Gastrocnemius medialis (tissue), 4 donors: ENCODE results near the gene DENND6A. TPM values are rescaled to one million over a fixed set of nuclear protein-coding genes. Genes with fewer than 3 reads are reported as not detected.

Source experiments
- ATAC-seq, 2 donors: fragments of 150-250 bp; one replicate each; pipeline ENCODE4 v1.9.1; 2016
- DNase-seq, 2 donors: peaks; one replicate each; pipeline ENCODE4 v3.0.0-alpha.2; 2019
- H3K27ac ChIP-seq, 4 donors: fragments of 200-600 bp; sonication (generic); 1 replicate in 1 of 4; 2 replicates in 3 of 4; pipeline ENCODE4 v1.5.1; 2016 to 2018; ENCODE audit warnings: mild to moderate bottlenecking in 2 of 4, moderate library complexity in 1 of 4
- H3K27me3 ChIP-seq, 3 donors: fragments of 200-600 bp; sonication (generic) in 2 of 3; 1 replicate in 1 of 3; 2 replicates in 2 of 3; pipeline versions ENCODE4 v1.5.1 to v1.6.0; 2016 to 2019; ENCODE audit warnings: mild to moderate bottlenecking in 1 of 3, moderate library complexity in 1 of 3
- H3K36me3 ChIP-seq, 2 donors: fragments of 200-600 bp; sonication (generic) in 1 of 2; one replicate each; pipeline ENCODE4 v1.5.1; 2017 to 2018
- H3K4me1 ChIP-seq, 2 donors: fragments of 200-600 bp; sonication (generic) in 1 of 2; one replicate each; pipeline ENCODE4 v1.5.1; 2016 to 2017; ENCODE audit warnings: mild to moderate bottlenecking in 2 of 2
- H3K4me3 ChIP-seq, 4 donors: fragments of 200-600 bp; sonication (generic) in 3 of 4; 1 replicate in 1 of 4; 2 replicates in 3 of 4; pipeline ENCODE4 v1.5.1; 2016 to 2019; ENCODE audit warnings: mild to moderate bottlenecking in 2 of 4
- H3K9me3 ChIP-seq, 3 donors: fragments of 200-600 bp; sonication (generic) in 2 of 3; 1 replicate in 1 of 3; 2 replicates in 2 of 3; pipeline ENCODE4 v1.5.1; 2016 to 2019
- CTCF ChIP-seq, 5 experiments: fragments of 450-650 bp in 3 of 5; fragments of 200-600 bp in 2 of 5; sonication (generic) in 2 of 5; IDR thresholded peaks in 4 of 5; conservative IDR thresholded peaks in 1 of 5; 1 replicate in 4 of 5; 2 replicates in 1 of 5; pipeline ENCODE4 v1.5.1; 2016 to 2019; ENCODE audit warnings: antibody characterized with exemption in 5 of 5, mild to moderate bottlenecking in 3 of 5, moderate library complexity in 3 of 5
- POLR2A ChIP-seq, 2 donors: fragments of 450-650 bp; IDR thresholded peaks; one replicate each; pipeline ENCODE4 v1.6.1; 2017; ENCODE audit warnings: antibody characterized with exemption in 2 of 2, mild to moderate bottlenecking in 2 of 2, moderate library complexity in 2 of 2
- in situ Hi-C, 4 donors: fragments of 200-750 bp; cut with MboI; loops; one replicate each; pipeline versions ENCODE4 v1.15.0 to v1.8.0; 2017; ENCODE audit warnings: low sequenced_read_pairs in 4 of 4
- intact Hi-C: fragments of 100-400 bp; cut with DNase I; formaldehyde crosslinking; loops from one replicate; pipeline ENCODE4 v1.15.1; 2023; ENCODE audit warnings: low total_unique reads
- total RNA-seq, 4 donors: library from RNA; depleted of rRNA; stranded (reverse); fragments of >200 nt; gene quantifications; one replicate each; pipeline versions ENCODE4 v1.1.0 to v1.2.3, GENCODE V29; 2016

DENND6A gene
- total RNA-seq, 4 donors from 2014 or later: 6.4 to 18.9 (median 14.9) TPM

GRCh38 chr3:57691411-57692132 is 1.3 kb downstream of the DENND6A start:
- Histone ChIP-seq H3K4me3 (peak overlapping the region; percentile 67 to 98 (median 83)), H3K9me3 (no peaks in the 10 kb centered on the region), H3K4me1 (peaks cover 33 to 51% of the 10 kb centered on the region in 2 donors), H3K27ac (peak overlapping the region; percentile 87 to 100 (median 94)), H3K36me3 (no peaks in the 10 kb centered on the region), H3K27me3 (no peaks in the 10 kb centered on the region)
- ATAC-seq (no peak), DNase-seq (no peak)
- in situ Hi-C loops: loop anchor here (10.0 kb wide), 2 partner anchors 63 to 97 kb away; partner anchors contain the start of genes SLMAP (in 3 of the 4) and ARF4 (in 1 of the 4)
- no peak for TF ChIP-seq CTCF (IDR thresholded peaks at IDR 0.05 in 4 of 5, conservative IDR thresholded peaks at IDR 0.05 in 1 of 5)
- TF ChIP-seq POLR2A (IDR thresholded peaks at IDR 0.05): no peak
- intact Hi-C loops: loop anchor here (1.0 to 5.0 kb wide), 3 partner anchors 95 to 464 kb away; partner anchors contain the start of genes APPL1 and ARF4

GRCh38 chr3:57689367-57690053 is 3.4 kb downstream of the DENND6A start:
- DNase-seq (no peak), ATAC-seq (no peak)
- Histone ChIP-seq H3K36me3 (no peaks in the 10 kb centered on the region), H3K4me3 (no peak overlapping the region), H3K27me3 (no peaks in the 10 kb centered on the region), H3K9me3 (no peaks in the 10 kb centered on the region), H3K27ac (no peak overlapping the region), H3K4me1 (peaks cover 41 to 46% of the 10 kb centered on the region in 2 donors)
- TF ChIP-seq CTCF (IDR thresholded peaks at IDR 0.05 in 4 of 5, conservative IDR thresholded peaks at IDR 0.05 in 1 of 5) (no peak), POLR2A (IDR thresholded peaks at IDR 0.05) (no peak)
- in situ Hi-C loops: loop anchor here (10.0 kb wide), 2 partner anchors 65 to 95 kb away; partner anchors contain the start of genes SLMAP (in 3 of the 4) and ARF4 (in 1 of the 4)
- intact Hi-C loops: loop anchor here (5.0 kb wide), 2 partner anchors 138 to 462 kb away; partner anchors contain the start of gene APPL1

GRCh38 chr3:57688291-57688690 is 4.6 kb downstream of the DENND6A start:
- peaks cover 38 to 44% of the 10 kb centered on the region in 2 donors for H3K4me1 ChIP-seq
- DNase-seq (no peak), ATAC-seq (no peak)
- no peaks in the 10 kb centered on the region for H3K9me3 ChIP-seq
- H3K27me3 ChIP-seq: no peaks in the 10 kb centered on the region
- TF ChIP-seq POLR2A (IDR thresholded peaks at IDR 0.05) (no peak), CTCF (IDR thresholded peaks at IDR 0.05 in 4 of 5, conservative IDR thresholded peaks at IDR 0.05 in 1 of 5) (no peak)
- in situ Hi-C loops: no loop called here
- H3K27ac ChIP-seq: no peak overlapping the region
- peaks cover 0 to 3% of the 10 kb centered on the region in 2 donors for H3K36me3 ChIP-seq
- no peak overlapping the region for H3K4me3 ChIP-seq
- intact Hi-C loops: loop anchor here (5.0 kb wide), 1 partner anchor 139 kb away; no protein-coding TSS in a partner anchor

- ATAC-seq (no peak), DNase-seq (no peak)
- H3K36me3 ChIP-seq: peaks cover 0 to 10% of the 10 kb centered on the region in 2 donors
- in situ Hi-C loops: no loop called here
- H3K27ac ChIP-seq: no peak overlapping the region
- TF ChIP-seq CTCF (IDR thresholded peaks at IDR 0.05 in 4 of 5, conservative IDR thresholded peaks at IDR 0.05 in 1 of 5): no peak
- TF ChIP-seq POLR2A (IDR thresholded peaks at IDR 0.05): no peak
- peaks cover 9 to 12% of the 10 kb centered on the region in 2 donors for H3K4me1 ChIP-seq
- H3K27me3 ChIP-seq: no peaks in the 10 kb centered on the region
- no peak overlapping the region for H3K4me3 ChIP-seq
- intact Hi-C loops: no loop called here
- no peaks in the 10 kb centered on the region for H3K9me3 ChIP-seq
Observed at GRCh38 chr3:57683286-57683685, 9.6 kb downstream of the DENND6A start.
